ENCODE results near the gene EFCAB6.

GRCh38 chr22:43840431-43840830, 28.3 kb upstream of the EFCAB6 start:
- TF ChIP-seq, protein P1, sequence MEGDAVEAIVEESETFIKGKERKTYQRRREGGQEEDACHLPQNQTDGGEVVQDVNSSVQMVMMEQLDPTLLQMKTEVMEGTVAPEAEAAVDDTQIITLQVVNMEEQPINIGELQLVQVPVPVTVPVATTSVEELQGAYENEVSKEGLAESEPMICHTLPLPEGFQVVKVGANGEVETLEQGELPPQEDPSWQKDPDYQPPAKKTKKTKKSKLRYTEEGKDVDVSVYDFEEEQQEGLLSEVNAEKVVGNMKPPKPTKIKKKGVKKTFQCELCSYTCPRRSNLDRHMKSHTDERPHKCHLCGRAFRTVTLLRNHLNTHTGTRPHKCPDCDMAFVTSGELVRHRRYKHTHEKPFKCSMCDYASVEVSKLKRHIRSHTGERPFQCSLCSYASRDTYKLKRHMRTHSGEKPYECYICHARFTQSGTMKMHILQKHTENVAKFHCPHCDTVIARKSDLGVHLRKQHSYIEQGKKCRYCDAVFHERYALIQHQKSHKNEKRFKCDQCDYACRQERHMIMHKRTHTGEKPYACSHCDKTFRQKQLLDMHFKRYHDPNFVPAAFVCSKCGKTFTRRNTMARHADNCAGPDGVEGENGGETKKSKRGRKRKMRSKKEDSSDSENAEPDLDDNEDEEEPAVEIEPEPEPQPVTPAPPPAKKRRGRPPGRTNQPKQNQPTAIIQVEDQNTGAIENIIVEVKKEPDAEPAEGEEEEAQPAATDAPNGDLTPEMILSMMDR (IDR thresholded peaks at IDR 0.05): no peak
- no peak for TF ChIP-seq EZH2 (IDR thresholded peaks at IDR 0.05; ENCODE audit: borderline replicate concordance, insufficient read depth, low read depth, low read length, poor library complexity, severe bottlenecking)
